Measurements from ENCODE around the gene GPC3. TPM values are rescaled to one million over a fixed set of nuclear protein-coding genes. Genes with fewer than 3 reads are reported as not detected.

Gene GPC3
- total RNA-seq, 2 donors from 2014 or later = 2.7 to 5.2 TPM

DNA sequence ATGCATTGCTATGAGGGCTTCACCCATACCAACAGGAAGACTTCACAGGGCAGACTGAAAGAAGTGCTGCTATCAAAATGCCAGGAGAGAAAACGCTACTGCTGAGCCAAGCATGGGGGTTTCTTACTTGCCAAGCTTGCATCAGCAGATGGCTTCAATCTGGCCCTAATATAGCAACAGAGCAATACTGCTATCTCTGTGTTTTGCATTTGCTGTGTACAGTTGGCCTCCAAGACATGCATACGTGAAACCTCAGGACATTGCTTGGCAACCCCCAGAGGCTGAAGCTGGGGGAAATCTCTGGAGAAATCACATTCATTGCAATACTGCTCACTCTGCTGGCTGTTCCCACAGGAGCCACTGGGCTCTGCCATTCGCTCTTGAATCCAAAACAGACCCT, 442.9 kb downstream of the GPC3 start:
- DNase-seq (ENCODE audit: low spot score) = no peak
- intact Hi-C loops (cut with DNase I) = no loop called here
- Histone ChIP-seq H3K27ac (no peak overlapping the region), H3K27me3 (replicated peaks; ENCODE audit: insufficient read depth) (no peaks in the 10 kb centered on the region), H3K36me3 (no peaks in the 10 kb centered on the region), H3K9me3 (no peaks in the 10 kb centered on the region), H3K4me1 (replicated peaks) (no peaks in the 10 kb centered on the region), H3K4me3 (no peak overlapping the region)
- TF ChIP-seq POLR2AphosphoS5 (IDR thresholded peaks at IDR 0.05) = no peak
- TF ChIP-seq, protein P1, sequence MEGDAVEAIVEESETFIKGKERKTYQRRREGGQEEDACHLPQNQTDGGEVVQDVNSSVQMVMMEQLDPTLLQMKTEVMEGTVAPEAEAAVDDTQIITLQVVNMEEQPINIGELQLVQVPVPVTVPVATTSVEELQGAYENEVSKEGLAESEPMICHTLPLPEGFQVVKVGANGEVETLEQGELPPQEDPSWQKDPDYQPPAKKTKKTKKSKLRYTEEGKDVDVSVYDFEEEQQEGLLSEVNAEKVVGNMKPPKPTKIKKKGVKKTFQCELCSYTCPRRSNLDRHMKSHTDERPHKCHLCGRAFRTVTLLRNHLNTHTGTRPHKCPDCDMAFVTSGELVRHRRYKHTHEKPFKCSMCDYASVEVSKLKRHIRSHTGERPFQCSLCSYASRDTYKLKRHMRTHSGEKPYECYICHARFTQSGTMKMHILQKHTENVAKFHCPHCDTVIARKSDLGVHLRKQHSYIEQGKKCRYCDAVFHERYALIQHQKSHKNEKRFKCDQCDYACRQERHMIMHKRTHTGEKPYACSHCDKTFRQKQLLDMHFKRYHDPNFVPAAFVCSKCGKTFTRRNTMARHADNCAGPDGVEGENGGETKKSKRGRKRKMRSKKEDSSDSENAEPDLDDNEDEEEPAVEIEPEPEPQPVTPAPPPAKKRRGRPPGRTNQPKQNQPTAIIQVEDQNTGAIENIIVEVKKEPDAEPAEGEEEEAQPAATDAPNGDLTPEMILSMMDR (IDR thresholded peaks at IDR 0.05) = no peak
- TF ChIP-seq POLR2A (IDR thresholded peaks at IDR 0.05) = no peak
- 76% methylated on average over 3 of the region's 3 CpGs for WGBS

DNA sequence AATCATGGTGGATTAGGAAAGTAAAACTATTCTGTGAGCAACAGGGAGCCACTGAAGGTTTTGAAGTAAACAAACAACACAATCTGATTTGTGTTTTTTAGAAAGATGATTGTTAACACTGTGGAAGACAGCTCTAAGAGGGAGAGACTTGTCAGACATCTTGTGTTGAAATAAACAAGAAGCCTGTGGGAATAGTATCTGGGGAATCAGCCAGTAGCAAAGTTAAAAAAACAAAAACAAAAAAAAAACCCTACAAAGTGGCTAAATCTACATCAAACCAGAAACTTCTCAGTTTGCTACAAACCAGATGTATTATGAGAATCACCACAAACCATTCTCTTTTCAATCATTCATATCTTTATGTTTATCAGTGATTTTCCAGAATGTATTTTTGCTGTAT, 444.4 kb downstream of the GPC3 start:
- H3K36me3 ChIP-seq = no peaks in the 10 kb centered on the region
- no peak overlapping the region for H3K4me3 ChIP-seq
- H3K27ac ChIP-seq = no peak overlapping the region
- intact Hi-C loops (cut with DNase I) = no loop called here
- DNase-seq (ENCODE audit: low spot score) = no peak
- TF ChIP-seq POLR2A (IDR thresholded peaks at IDR 0.05) (no peak), POLR2AphosphoS5 (IDR thresholded peaks at IDR 0.05) (no peak)
- TF ChIP-seq, protein P1 (IDR thresholded peaks at IDR 0.05) = no peak
- no peaks in the 10 kb centered on the region for H3K9me3 ChIP-seq
- H3K27me3 ChIP-seq (replicated peaks; ENCODE audit: insufficient read depth) = no peaks in the 10 kb centered on the region
- H3K4me1 ChIP-seq (replicated peaks) = no peaks in the 10 kb centered on the region

DNA sequence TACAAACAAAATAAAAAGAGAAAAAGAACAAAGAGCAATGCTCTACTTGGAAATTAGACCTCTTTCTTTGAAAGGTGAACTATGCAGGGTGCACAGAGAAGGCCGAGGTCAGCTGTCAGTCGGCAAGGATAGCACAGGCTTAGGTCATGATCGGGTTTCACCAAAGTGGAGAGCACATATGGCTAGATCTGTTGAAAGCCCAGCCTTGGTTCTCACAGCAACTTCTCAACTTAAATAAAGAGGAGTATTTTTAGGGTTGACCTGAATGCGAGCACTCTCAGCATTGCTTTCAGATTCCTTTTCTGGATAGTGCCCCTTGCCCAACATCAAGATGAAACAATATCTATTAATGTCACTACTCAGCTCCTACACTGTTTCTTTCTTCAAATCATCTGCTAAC, 447.2 kb downstream of the GPC3 start:
- Histone ChIP-seq H3K27me3 (replicated peaks; ENCODE audit: insufficient read depth) (no peaks in the 10 kb centered on the region), H3K36me3 (no peaks in the 10 kb centered on the region), H3K4me1 (replicated peaks) (no peaks in the 10 kb centered on the region), H3K27ac (no peak overlapping the region), H3K9me3 (no peaks in the 10 kb centered on the region), H3K4me3 (no peak overlapping the region)
- intact Hi-C loops (cut with DNase I) = no loop called here
- 70% methylated on average over 4 of the region's 4 CpGs for WGBS
- TF ChIP-seq POLR2AphosphoS5 (IDR thresholded peaks at IDR 0.05) (no peak), POLR2A (IDR thresholded peaks at IDR 0.05) (no peak)
- TF ChIP-seq, protein P1 (IDR thresholded peaks at IDR 0.05) = no peak
- DNase-seq (ENCODE audit: low spot score) = no peak

DNA sequence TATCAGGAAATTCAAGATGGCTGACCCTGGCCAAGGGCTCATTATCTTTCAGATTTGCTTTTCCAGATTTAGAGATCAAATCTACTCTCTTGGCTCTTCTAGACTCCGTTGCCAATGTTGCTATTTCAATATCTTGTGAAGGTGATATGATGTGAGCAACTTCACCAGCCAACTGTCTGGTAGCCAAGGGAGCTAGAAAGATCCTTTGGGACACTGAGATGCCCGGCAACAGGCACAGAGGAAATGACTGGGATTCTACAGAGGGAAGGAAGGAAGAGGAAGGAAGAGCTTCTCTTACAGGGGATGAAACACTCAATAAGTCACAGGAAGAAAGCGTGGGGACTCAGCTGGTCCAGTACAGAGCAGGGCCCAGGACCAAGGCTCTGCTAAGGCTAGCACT, 448.3 kb downstream of the GPC3 start:
- Histone ChIP-seq H3K4me1 (replicated peaks) (no peaks in the 10 kb centered on the region), H3K27ac (no peak overlapping the region), H3K36me3 (no peaks in the 10 kb centered on the region), H3K4me3 (no peak overlapping the region), H3K9me3 (no peaks in the 10 kb centered on the region), H3K27me3 (replicated peaks; ENCODE audit: insufficient read depth) (no peaks in the 10 kb centered on the region)
- WGBS = 86% methylated on average over 3 of the region's 3 CpGs
- TF ChIP-seq POLR2AphosphoS5 (IDR thresholded peaks at IDR 0.05) (no peak), POLR2A (IDR thresholded peaks at IDR 0.05) (no peak)
- TF ChIP-seq, protein P1 (IDR thresholded peaks at IDR 0.05) = no peak
- DNase-seq (ENCODE audit: low spot score) = no peak
- intact Hi-C loops (cut with DNase I) = no loop called here

DNA sequence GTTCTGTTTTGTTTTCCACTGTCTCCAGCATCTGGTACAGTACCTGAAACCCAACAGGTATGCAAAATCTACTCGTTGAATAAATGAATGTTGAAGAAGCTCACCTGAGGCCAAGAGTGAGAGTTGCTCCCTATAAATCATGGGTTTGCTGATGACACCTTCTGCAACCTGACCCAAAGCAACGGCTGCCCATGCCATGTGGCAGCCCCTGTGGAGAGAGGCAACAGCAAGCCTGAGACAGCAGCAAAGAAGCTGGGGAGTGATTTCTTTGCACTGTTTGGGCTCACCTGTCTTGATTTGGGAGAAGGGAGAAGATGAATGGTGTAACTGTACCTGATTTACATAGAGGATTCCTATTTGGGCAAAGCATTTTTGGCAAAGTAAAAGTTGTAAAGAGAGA, 450.3 kb downstream of the GPC3 start:
- WGBS = 81% methylated on average over 2 of the region's 2 CpGs
- Histone ChIP-seq H3K27ac (no peak overlapping the region), H3K4me3 (no peak overlapping the region), H3K27me3 (replicated peaks; ENCODE audit: insufficient read depth) (no peaks in the 10 kb centered on the region), H3K4me1 (replicated peaks) (no peaks in the 10 kb centered on the region), H3K9me3 (no peaks in the 10 kb centered on the region), H3K36me3 (no peaks in the 10 kb centered on the region)
- TF ChIP-seq, protein P1 (IDR thresholded peaks at IDR 0.05) = no peak
- TF ChIP-seq POLR2AphosphoS5 (IDR thresholded peaks at IDR 0.05) = no peak
- TF ChIP-seq POLR2A (IDR thresholded peaks at IDR 0.05) = no peak
- DNase-seq (ENCODE audit: low spot score) = no peak
- intact Hi-C loops (cut with DNase I) = no loop called here
